GM10266 (cell line): ENCODE measurements around the gene PTPRN2.

Source experiments
- DNase-seq: peaks from one replicate; pipeline ENCODE4 v3.0.0; 2012; ENCODE audit errors: extremely low spot score
- CTCF ChIP-seq: IDR thresholded peaks from 2 replicates; pipeline ENCODE4 v1.5.1; 2012; ENCODE audit warnings: mild to moderate bottlenecking, low read depth; ENCODE audit not compliant: control insufficient read depth, insufficient read depth; ENCODE audit errors: missing control alignments

Gene PTPRN2

DNA sequence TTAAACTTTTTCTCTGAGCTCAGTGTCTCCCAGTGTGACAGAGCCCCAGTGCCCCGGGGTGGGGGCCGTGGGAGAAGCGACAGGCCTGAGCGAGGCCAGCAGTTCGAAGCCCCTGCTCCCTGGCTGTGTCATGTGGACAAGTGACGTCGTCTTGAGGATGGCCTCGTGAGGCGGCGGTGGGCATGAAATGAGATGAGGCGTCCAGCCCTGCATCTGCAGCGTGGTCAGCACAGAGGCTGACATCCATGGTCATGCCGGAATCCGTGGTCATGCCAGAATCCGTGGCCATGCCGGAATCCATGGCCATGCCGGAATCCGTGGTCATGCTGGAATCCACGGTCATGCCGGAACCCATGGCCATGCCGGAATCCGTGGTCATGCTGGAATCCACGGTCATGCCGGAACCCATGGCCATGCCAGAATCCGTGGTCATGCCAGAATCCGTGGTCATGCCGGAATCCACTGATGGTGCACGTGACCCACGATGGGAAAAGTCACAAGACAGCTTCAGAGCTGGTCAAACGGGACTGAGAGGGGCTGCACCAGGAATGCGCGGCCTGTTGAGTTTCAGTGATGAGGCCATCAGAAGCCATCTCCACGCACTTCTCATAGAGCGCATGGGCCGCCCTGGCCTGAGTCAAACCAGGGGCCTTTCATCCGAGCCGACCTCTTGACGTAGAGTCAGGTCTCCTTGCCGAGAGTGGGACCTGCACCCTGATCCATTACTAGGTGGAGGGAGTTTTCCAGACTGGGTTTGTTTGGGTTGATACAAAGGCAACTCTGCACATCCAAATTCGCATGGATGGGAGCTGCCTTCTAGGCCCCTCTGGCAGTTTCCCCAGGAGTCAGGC is 342.5 kb downstream of the PTPRN2 start:
- TF ChIP-seq CTCF: no peak
- DNase-seq: no peak

- no peak for DNase-seq
- TF ChIP-seq CTCF: no peak
These were observed 343.2 kb downstream of the PTPRN2 start for GRCh38 chr7:158244430-158244829.

- no peak for TF ChIP-seq CTCF
- DNase-seq: no peak
These were observed 345.7 kb downstream of the PTPRN2 start for GRCh38 chr7:158241919-158242318.

DNA sequence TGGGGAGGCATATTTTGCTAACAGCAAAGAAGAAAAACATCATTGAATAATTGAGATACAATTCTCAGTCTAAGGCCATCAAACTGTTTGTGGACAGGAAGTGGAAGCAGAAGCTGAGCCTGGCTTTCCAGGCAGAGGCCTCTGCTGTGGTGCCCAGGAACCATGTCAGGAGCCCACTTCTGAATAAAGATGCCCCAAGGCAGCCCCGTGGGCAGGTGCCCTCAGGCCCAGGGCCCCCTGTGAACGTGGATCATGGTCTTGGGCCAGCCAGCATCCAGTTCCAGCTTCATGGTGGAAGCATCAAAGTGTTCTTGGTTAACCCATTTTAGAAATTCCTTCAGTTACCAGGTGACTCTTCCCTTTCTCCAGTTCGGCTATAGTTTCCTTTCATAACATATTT is 346.8 kb downstream of the PTPRN2 start:
- TF ChIP-seq CTCF: no peak
- DNase-seq: no peak

DNA sequence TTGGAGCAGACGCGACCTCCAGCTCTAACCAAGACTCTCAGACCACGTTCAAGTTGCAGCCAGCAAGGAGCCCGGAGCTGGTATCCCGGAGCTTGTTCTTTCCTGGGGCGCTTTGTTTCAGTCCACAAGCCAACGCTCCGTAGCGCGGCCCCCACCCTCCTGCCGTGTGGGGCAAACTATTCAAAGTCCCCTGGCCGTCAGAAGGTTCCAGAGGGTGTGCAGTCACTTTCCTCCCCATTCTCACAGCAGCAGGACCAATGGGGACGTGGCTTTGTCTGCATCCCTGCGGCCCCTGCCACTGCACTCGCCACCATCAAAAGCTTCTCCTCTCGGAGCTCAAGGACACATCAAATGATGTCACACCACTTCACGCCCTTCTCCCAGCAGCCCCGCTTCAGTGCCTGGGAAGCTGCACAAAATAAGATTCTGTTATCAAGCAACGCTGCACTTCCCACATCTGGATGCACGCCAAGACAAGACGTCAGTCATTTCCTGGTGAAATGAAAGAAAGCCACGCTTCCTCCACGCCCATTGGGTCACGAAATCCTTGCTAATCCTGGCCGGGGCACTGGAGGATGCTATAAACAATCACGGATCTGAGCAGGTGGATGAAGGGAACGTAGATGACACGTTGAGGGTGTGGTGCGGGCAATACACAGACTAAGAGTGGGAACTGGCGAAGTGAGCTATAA is 348.2 kb downstream of the PTPRN2 start:
- DNase-seq: no peak
- no peak for TF ChIP-seq CTCF

DNA sequence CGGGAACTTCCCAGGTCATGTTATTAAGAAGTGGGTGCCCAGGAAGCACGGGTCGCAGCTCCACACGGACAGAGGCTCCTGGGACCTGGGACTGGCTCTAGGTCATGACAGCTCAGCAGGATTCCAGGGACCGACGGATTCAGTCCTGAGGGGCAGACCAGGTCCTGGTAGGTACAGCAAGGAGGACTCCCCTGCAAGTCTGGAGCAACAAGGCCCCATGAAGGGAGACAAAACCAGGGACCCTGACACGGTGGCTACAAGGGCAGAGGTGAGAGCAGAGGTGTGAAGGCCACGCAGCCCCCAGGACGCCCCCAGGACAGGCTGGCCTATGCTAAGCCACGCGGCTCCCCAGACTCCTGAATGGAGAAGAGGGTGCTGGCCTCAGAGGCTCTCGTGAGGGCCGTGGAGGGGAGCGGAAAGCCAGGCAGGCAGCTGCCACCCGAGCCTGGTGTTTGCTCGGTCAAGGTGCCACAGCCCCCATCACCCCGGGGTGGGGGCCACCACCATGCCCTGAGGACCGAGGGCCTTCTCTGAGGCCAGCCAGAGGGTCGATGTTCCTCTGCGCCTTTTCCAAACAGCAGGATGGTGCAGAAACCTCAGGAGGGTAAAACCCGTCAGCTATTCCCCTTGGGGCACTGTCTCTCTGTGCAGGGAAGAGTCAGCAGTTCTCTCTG is 348.9 kb downstream of the PTPRN2 start:
- DNase-seq: no peak
- no peak for TF ChIP-seq CTCF
